Neural progenitor cell (in vitro differentiated cells): ENCODE measurements around the gene PRUNE2. TPM values are rescaled to one million over a fixed set of nuclear protein-coding genes. Genes with fewer than 3 reads are reported as not detected.

Experiments
- DNase-seq: peaks from one replicate; pipeline ENCODE4 v3.0.0-alpha.2; 2016; ENCODE audit warnings: low spot score
- H2AFZ ChIP-seq: fragments of 200-600 bp; sonication (generic); replicated peaks from 2 replicates; pipeline ENCODE4 v1.6.1; 2016; ENCODE audit warnings: antibody characterized with exemption
- H3F3A ChIP-seq: fragments of 200-600 bp; sonication (generic); 2 replicates; pipeline ENCODE4 v1.6.1; 2016; ENCODE audit warnings: antibody characterized with exemption, low read depth
- H3K27ac ChIP-seq: fragments of 200-600 bp; sonication (generic); 2 replicates; pipeline ENCODE4 v1.5.1; 2016; ENCODE audit warnings: mild to moderate bottlenecking
- H3K27me3 ChIP-seq: fragments of 200-600 bp; sonication (generic); 2 replicates; pipeline ENCODE4 v1.6.1; 2016; ENCODE audit warnings: mild to moderate bottlenecking, moderate library complexity
- H3K36me3 ChIP-seq: fragments of 200-600 bp; sonication (generic); 2 replicates; pipeline ENCODE4 v1.5.1; 2016
- H3K4me1 ChIP-seq: fragments of 200-600 bp; sonication (generic); 2 replicates; pipeline ENCODE4 v1.6.1; 2016; ENCODE audit warnings: mixed run types
- H3K4me2 ChIP-seq: fragments of 200-600 bp; sonication (generic); 2 replicates; pipeline ENCODE4 v1.6.1; 2016
- H3K4me3 ChIP-seq: fragments of 200-600 bp; sonication (generic); 2 replicates; pipeline ENCODE4 v1.5.1; 2016
- H3K79me2 ChIP-seq: fragments of 200-600 bp; sonication (generic); 2 replicates; pipeline ENCODE4 v1.6.1; 2016; ENCODE audit warnings: low read depth
- H3K9ac ChIP-seq: fragments of 200-600 bp; sonication (generic); 2 replicates; pipeline ENCODE4 v1.6.1; 2016
- H3K9me3 ChIP-seq: fragments of 200-600 bp; sonication (generic); 2 replicates; pipeline ENCODE4 v1.5.1; 2016; ENCODE audit warnings: low read depth
- H4K20me1 ChIP-seq: fragments of 200-600 bp; sonication (generic); 2 replicates; pipeline ENCODE4 v1.6.1; 2016; ENCODE audit warnings: low read depth
- H3K27ac Mint-ChIP-seq: 3 replicates; pipeline ENCODE4 v1.8.0; 2021; ENCODE audit warnings: mixed read lengths
- H3K27me3 Mint-ChIP-seq: 2 replicates; pipeline ENCODE4 v1.8.0; 2022; ENCODE audit warnings: low read depth, mild to moderate bottlenecking, inconsistent platforms, moderate library complexity, mixed read lengths; ENCODE audit not compliant: insufficient read depth
- H3K36me3 Mint-ChIP-seq: 3 replicates; pipeline ENCODE4 v1.8.0; 2021; ENCODE audit warnings: mixed read lengths
- H3K4me1 Mint-ChIP-seq: 3 replicates; pipeline ENCODE4 v1.8.0; 2021; ENCODE audit warnings: mixed read lengths
- H3K4me3 Mint-ChIP-seq: 3 replicates; pipeline ENCODE4 v1.8.0; 2021; ENCODE audit warnings: mild to moderate bottlenecking, moderate library complexity, mixed read lengths
- H3K9me3 Mint-ChIP-seq: 3 replicates; pipeline ENCODE4 v1.8.0; 2020; ENCODE audit warnings: mixed read lengths
- CTCF ChIP-seq: fragments of 200-600 bp; sonication (generic); IDR thresholded peaks from 2 replicates; pipeline ENCODE4 v1.5.1; 2017; ENCODE audit warnings: antibody characterized with exemption, mild to moderate bottlenecking
- EZH2 ChIP-seq: fragments of 200-600 bp; sonication (generic); IDR thresholded peaks from 2 replicates; pipeline ENCODE4 v1.6.1; 2017; ENCODE audit warnings: antibody characterized with exemption, mild to moderate bottlenecking, moderate library complexity
- EZH2phosphoT487 ChIP-seq: fragments of 200-600 bp; sonication (generic); IDR thresholded peaks from 2 replicates; pipeline ENCODE4 v1.6.1; 2017; ENCODE audit warnings: antibody characterized with exemption
- total RNA-seq: library from RNA; depleted of rRNA; stranded (reverse); fragments of >200 nt; gene quantifications from 2 replicates; pipeline ENCODE4 v1.2.3, GENCODE V29; 2015; ENCODE audit warnings: low replicate concordance

The PRUNE2 gene
- total RNA-seq, 1 donor from 2014 or later: 28.2 TPM

GRCh38 chr9:76897804-76898525 lies 7.9 kb downstream of the PRUNE2 start:
- H3K27me3 Mint-ChIP-seq: peaks cover 17% of the 10 kb centered on the region
- H4K20me1 ChIP-seq: no peaks in the 10 kb centered on the region
- H3K4me1 ChIP-seq: no peaks in the 10 kb centered on the region
- no peak for DNase-seq
- no peaks in the 10 kb centered on the region for H3K36me3 Mint-ChIP-seq
- no peaks in the 10 kb centered on the region for H3K36me3 ChIP-seq
- H3K27ac ChIP-seq: no peak overlapping the region
- no peak overlapping the region for H3K9ac ChIP-seq
- H3F3A ChIP-seq: no peaks in the 10 kb centered on the region
- no peak overlapping the region for H2AFZ ChIP-seq
- peaks cover under 1% of the 10 kb centered on the region for H3K27me3 ChIP-seq
- no peaks in the 10 kb centered on the region for H3K9me3 Mint-ChIP-seq
- TF ChIP-seq EZH2phosphoT487 (no peak), EZH2 (no peak), CTCF (no peak)
- H3K4me2 ChIP-seq: no peak overlapping the region
- no peaks in the 10 kb centered on the region for H3K9me3 ChIP-seq
- H3K79me2 ChIP-seq: no peaks in the 10 kb centered on the region
- no peak overlapping the region for H3K27ac Mint-ChIP-seq
- peaks cover 10% of the 10 kb centered on the region for H3K4me1 Mint-ChIP-seq
- no peak overlapping the region for H3K4me3 ChIP-seq
- peak overlapping the region; percentile 42 for H3K4me3 Mint-ChIP-seq

- no peak overlapping the region for H3K4me2 ChIP-seq
- H2AFZ ChIP-seq: no peak overlapping the region
- no peak overlapping the region for H3K4me3 Mint-ChIP-seq
- no peak overlapping the region for H3K27ac Mint-ChIP-seq
- no peaks in the 10 kb centered on the region for H4K20me1 ChIP-seq
- H3K9me3 Mint-ChIP-seq: no peaks in the 10 kb centered on the region
- H3K36me3 Mint-ChIP-seq: no peaks in the 10 kb centered on the region
- H3K4me3 ChIP-seq: no peak overlapping the region
- no peaks in the 10 kb centered on the region for H3K27me3 ChIP-seq
- no peak for TF ChIP-seq EZH2
- TF ChIP-seq EZH2phosphoT487: no peak
- TF ChIP-seq CTCF: no peak
- DNase-seq: no peak
- no peaks in the 10 kb centered on the region for H3K9me3 ChIP-seq
- H3K4me1 Mint-ChIP-seq: peaks cover 16% of the 10 kb centered on the region
- no peaks in the 10 kb centered on the region for H3F3A ChIP-seq
- no peak overlapping the region for H3K27ac ChIP-seq
- no peaks in the 10 kb centered on the region for H3K36me3 ChIP-seq
- no peak overlapping the region for H3K9ac ChIP-seq
- H3K27me3 Mint-ChIP-seq: peaks cover 10% of the 10 kb centered on the region
- H3K79me2 ChIP-seq: no peaks in the 10 kb centered on the region
- H3K4me1 ChIP-seq: no peaks in the 10 kb centered on the region
Measured at GRCh38 chr9:76896035-76896434, 9.9 kb downstream of the PRUNE2 start.

GRCh38 chr9:76895186-76895585 lies 10.7 kb downstream of the PRUNE2 start:
- Mint-ChIP-seq H3K27ac (no peak overlapping the region), H3K36me3 (no peaks in the 10 kb centered on the region), H3K4me3 (no peak overlapping the region), H3K9me3 (no peaks in the 10 kb centered on the region), H3K4me1 (peaks cover 16% of the 10 kb centered on the region), H3K27me3 (peaks cover 13% of the 10 kb centered on the region)
- H3K9me3 ChIP-seq: no peaks in the 10 kb centered on the region
- no peaks in the 10 kb centered on the region for H3K4me1 ChIP-seq
- no peaks in the 10 kb centered on the region for H3K27me3 ChIP-seq
- no peaks in the 10 kb centered on the region for H4K20me1 ChIP-seq
- no peak for DNase-seq
- H3F3A ChIP-seq: no peaks in the 10 kb centered on the region
- H3K79me2 ChIP-seq: no peaks in the 10 kb centered on the region
- H3K27ac ChIP-seq: no peak overlapping the region
- no peak overlapping the region for H2AFZ ChIP-seq
- no peaks in the 10 kb centered on the region for H3K36me3 ChIP-seq
- H3K4me3 ChIP-seq: no peak overlapping the region
- no peak overlapping the region for H3K4me2 ChIP-seq
- TF ChIP-seq EZH2 (no peak), CTCF (no peak), EZH2phosphoT487 (no peak)
- no peak overlapping the region for H3K9ac ChIP-seq
